Bronchial epithelial cell (primary cell): ENCODE measurements around the gene CFAP119. TPM values are rescaled to one million over a fixed set of nuclear protein-coding genes. Genes with fewer than 3 reads are reported as not detected.

Experiments used
- DNase-seq: peaks from one replicate; pipeline ENCODE4 v3.0.0-alpha.2; 2010; ENCODE audit warnings: low read depth
- FAIRE-seq: peaks from 2 replicates; lab custom pipeline; 2011; peaks lifted over from hg19 to GRCh38; lab: Jason Lieb, UNC
- H3K27me3 ChIP-seq: 2 replicates; pipeline ENCODE4 v1.5.1; 2011; ENCODE audit warnings: low read length; ENCODE audit not compliant: control insufficient read depth, insufficient read depth
- H3K36me3 ChIP-seq: 2 replicates; pipeline ENCODE4 v1.5.1; 2011; ENCODE audit warnings: low read length; ENCODE audit not compliant: control insufficient read depth, insufficient read depth
- H3K4me3 ChIP-seq: 2 replicates; pipeline ENCODE4 v1.5.1; 2011; ENCODE audit warnings: mild to moderate bottlenecking, low read depth, low read length, control low read depth
- total RNA-seq: library from RNA; depleted of rRNA; stranded (reverse); fragments of >200 nt; gene quantifications from 2 replicates; pipeline ENCODE4 v1.2.1, GENCODE V29; 2014
- TF ChIP-seq, protein P1 (sequence below): IDR thresholded peaks from 2 replicates; pipeline ENCODE4 v1.5.1; 2011; ENCODE audit warnings: mild to moderate bottlenecking, moderate library complexity, low read length, control low read depth, inconsistent platforms; ENCODE audit not compliant: insufficient read depth, severe bottlenecking

The CFAP119 gene
- total RNA-seq, 1 donor from 2014 or later, result 1.1 TPM

DNA sequence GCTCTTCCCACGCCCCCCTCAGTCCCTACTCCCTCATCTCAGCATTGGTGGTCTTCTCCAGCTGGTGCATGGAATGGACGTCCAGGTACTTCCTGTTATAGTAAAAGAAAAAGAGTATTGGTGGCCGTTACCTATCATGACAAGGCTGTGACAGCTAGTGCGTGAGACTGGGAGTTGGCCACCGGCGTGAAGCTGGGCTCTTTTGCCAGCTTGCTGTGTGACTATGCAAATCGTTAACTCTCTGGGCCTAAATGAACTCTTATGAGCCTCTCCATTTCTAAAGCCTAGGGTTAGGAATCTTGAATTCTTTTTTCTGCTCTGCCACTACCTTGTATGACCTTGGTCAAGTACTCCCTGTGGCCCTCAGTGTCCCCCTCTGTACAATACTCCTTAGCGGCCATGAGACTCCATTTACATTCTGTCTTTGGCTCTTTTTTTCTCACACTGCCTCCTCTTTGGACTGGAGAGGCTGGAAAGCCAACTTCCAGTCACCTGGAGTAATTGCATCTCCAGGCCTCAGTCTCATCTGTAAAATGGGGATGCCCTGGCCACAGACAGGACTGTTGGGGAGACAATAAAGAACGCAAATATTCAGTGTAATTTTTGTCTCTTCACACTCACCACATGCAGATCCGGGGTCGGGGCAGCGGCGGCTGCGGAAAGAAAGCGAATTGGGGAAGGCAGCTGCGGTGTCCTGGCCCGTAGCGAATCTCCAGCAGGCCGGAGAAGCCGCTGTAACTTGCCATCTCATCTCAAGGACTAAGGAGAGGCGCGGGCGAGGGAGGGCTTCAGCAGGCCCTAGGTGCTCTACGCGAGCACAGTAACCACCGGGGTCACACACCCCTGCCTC lies 1.1 kb downstream of the CFAP119 start:
- Histone ChIP-seq H3K27me3 (no peaks in the 10 kb centered on the region), H3K4me3 (peak overlapping the region; percentile 71), H3K36me3 (peaks cover 23% of the 10 kb centered on the region)
- FAIRE-seq (no peak), DNase-seq (no peak)
- TF ChIP-seq, protein P1, sequence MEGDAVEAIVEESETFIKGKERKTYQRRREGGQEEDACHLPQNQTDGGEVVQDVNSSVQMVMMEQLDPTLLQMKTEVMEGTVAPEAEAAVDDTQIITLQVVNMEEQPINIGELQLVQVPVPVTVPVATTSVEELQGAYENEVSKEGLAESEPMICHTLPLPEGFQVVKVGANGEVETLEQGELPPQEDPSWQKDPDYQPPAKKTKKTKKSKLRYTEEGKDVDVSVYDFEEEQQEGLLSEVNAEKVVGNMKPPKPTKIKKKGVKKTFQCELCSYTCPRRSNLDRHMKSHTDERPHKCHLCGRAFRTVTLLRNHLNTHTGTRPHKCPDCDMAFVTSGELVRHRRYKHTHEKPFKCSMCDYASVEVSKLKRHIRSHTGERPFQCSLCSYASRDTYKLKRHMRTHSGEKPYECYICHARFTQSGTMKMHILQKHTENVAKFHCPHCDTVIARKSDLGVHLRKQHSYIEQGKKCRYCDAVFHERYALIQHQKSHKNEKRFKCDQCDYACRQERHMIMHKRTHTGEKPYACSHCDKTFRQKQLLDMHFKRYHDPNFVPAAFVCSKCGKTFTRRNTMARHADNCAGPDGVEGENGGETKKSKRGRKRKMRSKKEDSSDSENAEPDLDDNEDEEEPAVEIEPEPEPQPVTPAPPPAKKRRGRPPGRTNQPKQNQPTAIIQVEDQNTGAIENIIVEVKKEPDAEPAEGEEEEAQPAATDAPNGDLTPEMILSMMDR, result no peak

DNA sequence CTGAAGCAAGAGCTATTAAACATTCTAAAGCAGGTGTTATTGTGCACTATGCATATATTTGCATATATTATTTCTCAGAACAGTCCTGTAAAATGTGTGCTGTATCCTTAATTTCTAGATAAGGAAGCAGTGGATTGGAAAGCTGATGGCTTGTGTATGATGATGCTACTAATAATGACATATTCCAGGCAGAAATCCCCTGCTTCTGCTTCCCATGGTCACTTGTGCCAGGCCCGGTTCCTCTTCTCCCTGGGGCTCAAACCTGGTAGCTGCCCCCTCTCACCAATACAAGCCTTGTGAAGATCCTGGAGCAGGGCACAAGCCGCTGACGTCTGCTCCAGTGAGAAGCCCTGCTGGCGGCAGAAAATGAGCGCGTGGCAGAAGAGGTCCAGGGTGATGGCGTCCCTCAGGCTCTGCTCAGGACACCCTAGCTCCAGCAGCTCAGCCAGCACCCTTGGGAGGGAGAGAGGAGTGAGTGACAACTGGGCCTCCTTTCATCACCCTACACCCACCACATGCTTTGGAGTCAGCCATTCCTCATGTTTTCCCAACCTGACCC lies 1.8 kb downstream of the CFAP119 start:
- no peak overlapping the region for H3K4me3 ChIP-seq
- peaks cover 19% of the 10 kb centered on the region for H3K36me3 ChIP-seq
- FAIRE-seq, result no peak

DNA sequence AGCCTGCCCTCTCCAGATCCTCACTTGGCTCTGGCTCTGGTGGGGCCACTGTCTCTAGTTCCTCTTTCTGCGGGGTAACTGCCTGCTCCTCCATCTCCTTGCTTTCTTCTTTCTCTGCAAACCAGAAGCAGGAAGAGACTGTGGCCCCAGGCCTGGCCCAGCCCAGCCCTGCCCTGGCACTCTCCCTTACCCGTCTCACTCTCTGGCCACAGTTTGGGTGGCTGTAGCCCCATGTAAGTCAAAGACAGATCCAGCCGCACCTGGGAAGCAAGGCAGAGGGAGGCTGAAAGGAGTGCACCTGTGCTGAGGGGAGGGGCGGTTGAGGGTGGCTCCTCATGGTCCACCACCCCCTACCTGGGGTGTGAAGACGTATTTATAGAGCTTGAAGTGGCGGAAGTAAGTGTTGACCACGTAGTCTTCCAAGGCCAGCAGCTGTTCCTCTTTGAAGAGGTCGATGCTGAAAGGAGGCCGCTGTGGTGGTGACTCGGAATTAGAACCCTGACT lies 2.8 kb downstream of the CFAP119 start:
- H3K36me3 ChIP-seq, result peaks cover 10% of the 10 kb centered on the region
- FAIRE-seq (no peak), DNase-seq (no peak)
- no peak overlapping the region for H3K4me3 ChIP-seq
- H3K27me3 ChIP-seq, result no peaks in the 10 kb centered on the region
- TF ChIP-seq, protein P1, result no peak

More for the DNA sequence above, 1.8 kb downstream of the CFAP119 start:
- no peaks in the 10 kb centered on the region for H3K27me3 ChIP-seq
- TF ChIP-seq, protein P1, result no peak
- DNase-seq, result no peak

DNA sequence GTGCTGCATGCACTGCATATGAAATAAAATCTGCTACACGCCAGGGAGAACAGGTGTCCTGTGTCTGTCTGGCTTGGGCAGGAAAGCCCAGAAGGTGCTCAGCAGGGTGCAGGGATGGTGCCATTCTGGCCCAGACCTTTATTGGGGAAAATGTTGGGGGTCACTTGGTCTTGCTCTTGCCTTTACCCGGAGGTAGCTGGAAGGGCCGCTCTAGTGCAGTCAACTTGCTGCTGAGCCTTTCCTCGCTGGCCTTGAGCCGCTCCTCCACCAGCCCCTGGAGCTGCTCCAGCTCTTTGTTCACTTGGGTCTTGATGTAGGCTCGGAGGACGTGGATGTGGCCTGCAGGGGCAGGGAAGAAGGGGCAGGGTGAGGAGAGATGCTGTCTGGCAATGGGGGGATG lies 4.5 kb downstream of the CFAP119 start:
- DNase-seq, result no peak
- Histone ChIP-seq H3K27me3 (no peaks in the 10 kb centered on the region), H3K4me3 (no peak overlapping the region), H3K36me3 (peaks cover 9% of the 10 kb centered on the region)
- TF ChIP-seq, protein P1, result no peak
- no peak for FAIRE-seq

DNA sequence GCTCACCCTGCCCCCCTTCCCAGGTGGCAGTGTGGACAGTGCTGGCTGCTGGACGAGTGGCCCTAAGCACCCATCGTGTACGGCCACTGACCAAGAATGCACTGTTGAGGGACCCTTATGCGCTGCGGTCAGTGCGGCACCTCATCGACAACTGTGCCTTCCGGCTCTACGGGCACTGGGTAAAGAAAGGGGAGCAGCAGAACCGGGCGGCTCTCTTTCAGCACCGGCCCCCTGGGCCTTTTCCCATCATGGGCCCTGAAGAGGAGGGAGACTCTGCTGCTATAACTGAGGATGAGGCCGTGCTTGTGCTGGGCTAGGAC lies 5.1 kb downstream of the CFAP119 start:
- TF ChIP-seq, protein P1, result no peak
- H3K27me3 ChIP-seq, result no peaks in the 10 kb centered on the region
- DNase-seq, result no peak
- FAIRE-seq, result no peak
- H3K4me3 ChIP-seq, result no peak overlapping the region
- H3K36me3 ChIP-seq, result peaks cover 9% of the 10 kb centered on the region
